ENCODE results near the gene CAMTA1. TPM values are rescaled to one million over a fixed set of nuclear protein-coding genes. Genes with fewer than 3 reads are reported as not detected.

Gene CAMTA1
- polyA plus RNA-seq, 1 donor from 2014 or later: 162 TPM

DNA sequence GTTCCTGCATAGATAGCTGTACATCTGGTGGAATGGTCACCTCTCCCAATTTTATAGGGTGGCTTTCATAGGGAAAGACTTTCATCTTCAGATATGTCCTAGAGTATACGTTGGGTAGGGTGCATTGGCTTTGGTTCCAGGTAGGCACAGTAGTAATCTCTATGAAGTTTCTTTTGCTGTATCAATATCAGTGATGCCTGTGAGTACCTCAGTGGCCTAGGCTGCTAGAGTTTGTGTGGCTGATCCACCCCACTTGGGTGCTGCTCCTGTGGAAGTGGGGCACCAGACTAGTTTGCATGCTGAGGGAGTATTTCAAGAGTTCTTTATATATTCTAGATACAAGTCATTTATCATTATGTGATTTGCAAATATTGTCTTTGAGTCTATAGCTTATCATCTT, 615.3 kb downstream of the CAMTA1 start:
- Histone ChIP-seq H3K27ac (ENCODE audit: low read length) (no peak overlapping the region), H3K27me3 (ENCODE audit: insufficient read depth, low read depth, low read length) (no peaks in the 10 kb centered on the region), H3K4me3 (ENCODE audit: low read length) (no peak overlapping the region), H3K4me2 (ENCODE audit: low read length) (no peak overlapping the region), H3K9ac (ENCODE audit: low read length) (no peak overlapping the region), H4K20me1 (ENCODE audit: insufficient read depth) (no peaks in the 10 kb centered on the region), H3K9me3 (ENCODE audit: low read length) (no peaks in the 10 kb centered on the region), H3K36me3 (ENCODE audit: insufficient read depth, low read length) (no peaks in the 10 kb centered on the region), H2AFZ (ENCODE audit: low read depth, low read length) (no peak overlapping the region), H3F3A (ENCODE audit: insufficient read depth, low read length, poor library complexity, severe bottlenecking) (no peaks in the 10 kb centered on the region), H3K9me2 (ENCODE audit: insufficient read depth, low read length) (no peaks in the 10 kb centered on the region), H3K79me2 (replicated peaks; ENCODE audit: insufficient read depth, low read length) (no peaks in the 10 kb centered on the region)
- no peak for TF ChIP-seq MXI1 (conservative IDR thresholded peaks at IDR 0.05; ENCODE audit: poor library complexity, severe bottlenecking)
- TF ChIP-seq SMC3 (conservative IDR thresholded peaks at IDR 0.05; ENCODE audit: poor library complexity): no peak
- TF ChIP-seq TAF1 (IDR thresholded peaks at IDR 0.05; ENCODE audit: low read depth): no peak
- TF ChIP-seq POLR2AphosphoS5 (IDR thresholded peaks at IDR 0.05): no peak
- TF ChIP-seq, protein P1, sequence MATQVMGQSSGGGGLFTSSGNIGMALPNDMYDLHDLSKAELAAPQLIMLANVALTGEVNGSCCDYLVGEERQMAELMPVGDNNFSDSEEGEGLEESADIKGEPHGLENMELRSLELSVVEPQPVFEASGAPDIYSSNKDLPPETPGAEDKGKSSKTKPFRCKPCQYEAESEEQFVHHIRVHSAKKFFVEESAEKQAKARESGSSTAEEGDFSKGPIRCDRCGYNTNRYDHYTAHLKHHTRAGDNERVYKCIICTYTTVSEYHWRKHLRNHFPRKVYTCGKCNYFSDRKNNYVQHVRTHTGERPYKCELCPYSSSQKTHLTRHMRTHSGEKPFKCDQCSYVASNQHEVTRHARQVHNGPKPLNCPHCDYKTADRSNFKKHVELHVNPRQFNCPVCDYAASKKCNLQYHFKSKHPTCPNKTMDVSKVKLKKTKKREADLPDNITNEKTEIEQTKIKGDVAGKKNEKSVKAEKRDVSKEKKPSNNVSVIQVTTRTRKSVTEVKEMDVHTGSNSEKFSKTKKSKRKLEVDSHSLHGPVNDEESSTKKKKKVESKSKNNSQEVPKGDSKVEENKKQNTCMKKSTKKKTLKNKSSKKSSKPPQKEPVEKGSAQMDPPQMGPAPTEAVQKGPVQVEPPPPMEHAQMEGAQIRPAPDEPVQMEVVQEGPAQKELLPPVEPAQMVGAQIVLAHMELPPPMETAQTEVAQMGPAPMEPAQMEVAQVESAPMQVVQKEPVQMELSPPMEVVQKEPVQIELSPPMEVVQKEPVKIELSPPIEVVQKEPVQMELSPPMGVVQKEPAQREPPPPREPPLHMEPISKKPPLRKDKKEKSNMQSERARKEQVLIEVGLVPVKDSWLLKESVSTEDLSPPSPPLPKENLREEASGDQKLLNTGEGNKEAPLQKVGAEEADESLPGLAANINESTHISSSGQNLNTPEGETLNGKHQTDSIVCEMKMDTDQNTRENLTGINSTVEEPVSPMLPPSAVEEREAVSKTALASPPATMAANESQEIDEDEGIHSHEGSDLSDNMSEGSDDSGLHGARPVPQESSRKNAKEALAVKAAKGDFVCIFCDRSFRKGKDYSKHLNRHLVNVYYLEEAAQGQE (IDR thresholded peaks at IDR 0.05; ENCODE audit: borderline replicate concordance): no peak
- TF ChIP-seq EZH2 (IDR thresholded peaks at IDR 0.05; ENCODE audit: borderline replicate concordance, insufficient read depth, low read length, poor library complexity, severe bottlenecking): no peak
- TF ChIP-seq, protein P2, sequence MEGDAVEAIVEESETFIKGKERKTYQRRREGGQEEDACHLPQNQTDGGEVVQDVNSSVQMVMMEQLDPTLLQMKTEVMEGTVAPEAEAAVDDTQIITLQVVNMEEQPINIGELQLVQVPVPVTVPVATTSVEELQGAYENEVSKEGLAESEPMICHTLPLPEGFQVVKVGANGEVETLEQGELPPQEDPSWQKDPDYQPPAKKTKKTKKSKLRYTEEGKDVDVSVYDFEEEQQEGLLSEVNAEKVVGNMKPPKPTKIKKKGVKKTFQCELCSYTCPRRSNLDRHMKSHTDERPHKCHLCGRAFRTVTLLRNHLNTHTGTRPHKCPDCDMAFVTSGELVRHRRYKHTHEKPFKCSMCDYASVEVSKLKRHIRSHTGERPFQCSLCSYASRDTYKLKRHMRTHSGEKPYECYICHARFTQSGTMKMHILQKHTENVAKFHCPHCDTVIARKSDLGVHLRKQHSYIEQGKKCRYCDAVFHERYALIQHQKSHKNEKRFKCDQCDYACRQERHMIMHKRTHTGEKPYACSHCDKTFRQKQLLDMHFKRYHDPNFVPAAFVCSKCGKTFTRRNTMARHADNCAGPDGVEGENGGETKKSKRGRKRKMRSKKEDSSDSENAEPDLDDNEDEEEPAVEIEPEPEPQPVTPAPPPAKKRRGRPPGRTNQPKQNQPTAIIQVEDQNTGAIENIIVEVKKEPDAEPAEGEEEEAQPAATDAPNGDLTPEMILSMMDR (IDR thresholded peaks at IDR 0.05; ENCODE audit: poor library complexity, severe bottlenecking): no peak
- TF ChIP-seq EP300 (conservative IDR thresholded peaks at IDR 0.05; ENCODE audit: poor library complexity, severe bottlenecking): no peak
- TF ChIP-seq RAD21 (conservative IDR thresholded peaks at IDR 0.05): no peak

DNA sequence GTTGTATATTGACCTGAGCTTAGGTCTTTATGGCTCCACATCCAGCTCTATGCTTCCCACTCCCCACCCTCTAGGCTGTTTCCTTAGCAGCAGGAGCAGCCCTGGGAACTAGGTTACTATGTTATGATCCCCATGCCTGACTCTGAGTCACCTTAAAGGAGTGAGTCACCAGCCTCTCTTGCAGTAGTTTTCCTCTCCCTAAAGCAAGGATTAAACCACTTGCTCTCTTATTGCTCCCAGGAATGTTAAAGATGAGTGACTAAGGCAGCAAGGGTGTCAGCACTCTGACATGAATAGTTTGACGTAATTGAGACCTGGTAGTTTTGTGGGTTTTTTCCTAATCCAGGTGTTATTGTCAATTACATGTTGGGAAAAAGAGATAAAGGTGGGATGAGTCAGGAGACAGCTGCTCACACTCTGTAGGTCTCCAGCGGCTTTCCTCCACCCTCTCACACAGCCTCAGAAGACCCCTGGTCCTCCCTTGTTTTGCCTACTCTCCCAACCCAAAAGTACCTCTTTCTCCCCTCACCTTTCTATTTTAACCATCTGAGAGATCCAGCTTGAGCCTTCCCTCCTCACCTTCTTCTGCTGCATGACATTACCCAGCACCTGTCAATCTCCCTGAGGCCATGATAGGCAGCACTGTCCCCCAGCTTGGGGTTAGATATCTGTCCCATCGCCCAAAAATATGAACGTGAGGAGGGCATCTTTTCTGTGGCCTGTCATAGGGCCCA, 616.7 kb downstream of the CAMTA1 start:
- Histone ChIP-seq H3K4me2 (ENCODE audit: low read length) (no peak overlapping the region), H3K9ac (ENCODE audit: low read length) (no peak overlapping the region), H3K79me2 (replicated peaks; ENCODE audit: insufficient read depth, low read length) (no peaks in the 10 kb centered on the region), H3K27me3 (ENCODE audit: insufficient read depth, low read depth, low read length) (no peaks in the 10 kb centered on the region), H3K4me3 (ENCODE audit: low read length) (no peak overlapping the region), H4K20me1 (ENCODE audit: insufficient read depth) (no peaks in the 10 kb centered on the region), H3K36me3 (ENCODE audit: insufficient read depth, low read length) (no peaks in the 10 kb centered on the region), H3K27ac (ENCODE audit: low read length) (no peak overlapping the region), H3K9me3 (ENCODE audit: low read length) (no peaks in the 10 kb centered on the region), H2AFZ (ENCODE audit: low read depth, low read length) (no peak overlapping the region), H3K9me2 (ENCODE audit: insufficient read depth, low read length) (no peaks in the 10 kb centered on the region), H3F3A (ENCODE audit: insufficient read depth, low read length, poor library complexity, severe bottlenecking) (no peaks in the 10 kb centered on the region)
- no peak for TF ChIP-seq RAD21 (conservative IDR thresholded peaks at IDR 0.05)
- TF ChIP-seq, protein P1 (IDR thresholded peaks at IDR 0.05; ENCODE audit: borderline replicate concordance): peak; percentile 81

All from neural cell (in vitro differentiated cells).